Measurements from ENCODE around the gene MAP2K5.
"Not testable (repeated sequence)": the region's sequence is repeated elsewhere in the genome, so short reads cannot be mapped to it uniquely, and the experiment has no call there.

Gene MAP2K5

DNA sequence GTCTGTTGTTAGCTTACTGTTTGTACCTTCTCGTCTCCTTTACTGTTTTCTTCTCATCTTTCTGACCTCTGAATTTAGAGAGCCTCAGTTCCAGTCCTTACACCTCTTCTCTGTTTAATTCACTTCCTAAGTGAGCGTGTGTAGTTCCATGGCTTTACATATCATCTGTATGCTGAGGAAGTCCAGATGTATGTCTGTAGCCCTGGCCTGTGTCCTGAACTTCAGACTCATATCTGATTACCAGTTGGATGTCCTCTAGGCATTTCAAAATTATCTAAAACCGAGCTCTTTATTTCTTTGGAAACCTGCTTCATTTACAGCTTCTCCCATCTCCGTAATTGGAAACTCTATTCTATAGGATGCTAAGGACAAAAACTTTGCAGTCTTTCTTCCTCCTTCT lies 75.8 kb downstream of the MAP2K5 start:
- CTCF ChIA-PET: interaction anchor here (0.7 kb wide), 1 partner anchor 15 kb away, joined by 3 read pairs; no protein-coding TSS in a partner anchor

GRCh38 chr15:67622110-67622509 lies 79.6 kb downstream of the MAP2K5 start:
- no peak for DNase-seq (ENCODE audit: low spot score)
- ChIA-PET CTCF (no interaction called here), POLR2A (ENCODE audit: low non-redundant PET) (no interaction called here)

More for the DNA sequence above, 75.8 kb downstream of the MAP2K5 start:
- DNase-seq (ENCODE audit: low spot score): no peak
- TF ChIP-seq CTCF (conservative IDR thresholded peaks at IDR 0.05; ENCODE audit: low read depth): no peak
- POLR2A ChIA-PET (ENCODE audit: low non-redundant PET): no interaction called here
- H3K27ac ChIP-seq: no peak overlapping the region

DNA sequence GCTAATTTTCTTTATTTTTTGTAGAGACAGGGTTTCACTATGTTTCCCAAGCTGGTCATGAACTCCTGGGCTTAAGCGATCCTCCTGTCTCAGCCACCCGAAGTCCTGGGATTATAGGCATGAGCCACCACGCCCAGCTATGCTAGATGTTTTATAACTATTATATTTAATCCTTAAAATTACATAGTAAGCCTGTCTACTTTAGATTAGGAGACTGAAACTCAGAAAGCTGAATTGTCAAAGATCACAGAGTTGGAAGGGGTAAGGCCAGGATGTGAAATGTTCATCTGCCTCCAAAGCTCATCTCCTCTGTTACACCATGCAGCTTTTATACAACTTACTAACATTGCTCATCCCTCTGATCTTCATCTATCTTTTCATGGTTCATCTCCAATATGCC lies 89.8 kb downstream of the MAP2K5 start:
- DNase-seq (ENCODE audit: low spot score): no peak
- TF ChIP-seq CTCF (conservative IDR thresholded peaks at IDR 0.05; ENCODE audit: low read depth): no peak
- CTCF ChIA-PET: no interaction called here
- POLR2A ChIA-PET (ENCODE audit: low non-redundant PET): no interaction called here
- no peak overlapping the region for H3K27ac ChIP-seq

More at GRCh38 chr15:67622110-67622509, 79.6 kb downstream of the MAP2K5 start:
- H3K27ac ChIP-seq: no peak overlapping the region
- TF ChIP-seq CTCF (conservative IDR thresholded peaks at IDR 0.05; ENCODE audit: low read depth): no peak

DNA sequence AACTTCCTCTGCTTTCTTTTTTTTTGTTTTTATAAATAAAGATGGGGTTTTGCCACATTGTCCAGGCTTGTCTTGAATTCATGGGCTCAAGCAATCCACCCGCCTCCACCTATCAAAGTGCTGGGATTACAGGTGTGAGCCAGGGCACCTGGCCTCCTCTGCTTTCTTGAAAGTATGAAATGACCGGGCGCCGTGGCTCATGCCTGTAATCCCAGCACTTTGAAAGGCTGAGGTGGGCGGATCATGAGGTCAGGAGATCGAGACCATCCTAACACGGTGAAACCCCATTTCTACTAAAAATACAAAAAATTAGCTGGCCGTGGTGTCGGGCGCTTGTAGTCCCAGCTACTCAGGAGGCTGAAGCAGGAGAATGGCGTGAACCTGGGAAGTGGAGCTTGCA lies 93.4 kb downstream of the MAP2K5 start:
- CTCF ChIA-PET: not testable (repeated sequence)

GRCh38 chr15:67639591-67639990 lies 97.1 kb downstream of the MAP2K5 start:
- TF ChIP-seq CTCF (conservative IDR thresholded peaks at IDR 0.05; ENCODE audit: low read depth): no peak
- no peak for DNase-seq (ENCODE audit: low spot score)
- ChIA-PET CTCF (interaction anchor here (0.7 kb wide), 1 partner anchor 24 kb away, joined by 3 read pairs; no protein-coding TSS in a partner anchor), POLR2A (ENCODE audit: low non-redundant PET) (no interaction called here)
- no peak overlapping the region for H3K27ac ChIP-seq

More for the DNA sequence above, 93.4 kb downstream of the MAP2K5 start:
- POLR2A ChIA-PET (ENCODE audit: low non-redundant PET); DNase-seq (ENCODE audit: low spot score); H3K27ac ChIP-seq: not testable (repeated sequence)

DNA sequence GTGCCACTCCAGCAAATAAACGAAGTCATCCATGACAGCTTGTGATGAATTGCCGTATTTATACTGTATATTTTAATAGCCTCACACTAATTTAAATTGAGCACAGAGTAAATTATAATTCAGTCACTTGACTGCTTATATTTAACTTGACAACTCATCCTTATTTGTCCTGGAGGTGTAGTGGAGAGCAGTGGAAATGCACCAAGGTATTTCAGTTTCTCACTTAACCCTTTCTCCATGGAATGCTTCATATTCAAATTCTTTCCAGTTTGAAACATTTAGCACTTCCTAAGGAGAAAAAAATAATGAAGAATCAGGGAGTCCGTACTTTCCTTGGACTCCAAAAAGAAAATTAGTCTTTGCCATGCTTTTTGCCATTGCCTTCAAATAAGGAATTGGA lies 99.0 kb downstream of the MAP2K5 start:
- POLR2A ChIA-PET (ENCODE audit: low non-redundant PET): no interaction called here
- CTCF ChIA-PET: interaction anchor here (0.7 kb wide), 1 partner anchor 191 kb away, joined by 4 read pairs; no protein-coding TSS in a partner anchor
- TF ChIP-seq CTCF (conservative IDR thresholded peaks at IDR 0.05; ENCODE audit: low read depth): no peak
- no peak for DNase-seq (ENCODE audit: low spot score)
- H3K27ac ChIP-seq: no peak overlapping the region

DNA sequence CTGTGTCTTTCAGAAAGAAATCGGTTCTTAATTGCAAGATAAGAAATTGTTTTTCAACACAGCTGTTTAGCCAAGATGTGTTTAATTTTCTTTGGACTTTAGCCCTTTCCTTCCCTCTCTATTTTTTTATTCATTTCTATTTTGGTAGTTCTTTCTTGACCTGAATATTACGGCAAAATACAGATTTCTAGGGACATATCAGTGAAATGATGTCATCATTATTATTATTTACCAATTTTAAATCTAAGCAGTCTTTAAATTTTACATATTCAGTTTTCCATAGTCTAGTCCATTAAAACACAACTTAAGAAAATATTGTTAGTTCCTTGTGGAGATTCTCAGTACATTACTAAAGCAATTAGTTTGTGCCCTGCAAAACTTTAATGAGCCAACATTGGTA lies 104.3 kb downstream of the MAP2K5 start:
- POLR2A ChIA-PET (ENCODE audit: low non-redundant PET): no interaction called here
- CTCF ChIA-PET: no interaction called here
- no peak for DNase-seq (ENCODE audit: low spot score)
- no peak overlapping the region for H3K27ac ChIP-seq
- TF ChIP-seq CTCF (conservative IDR thresholded peaks at IDR 0.05; ENCODE audit: low read depth): no peak

Data from RWPE1 (cell line).